ENCODE results near the gene KRT33A.
"Not testable (repeated sequence)": the region's sequence is repeated elsewhere in the genome, so short reads cannot be mapped to it uniquely, and the experiment has no call there.

The KRT33A gene

DNA sequence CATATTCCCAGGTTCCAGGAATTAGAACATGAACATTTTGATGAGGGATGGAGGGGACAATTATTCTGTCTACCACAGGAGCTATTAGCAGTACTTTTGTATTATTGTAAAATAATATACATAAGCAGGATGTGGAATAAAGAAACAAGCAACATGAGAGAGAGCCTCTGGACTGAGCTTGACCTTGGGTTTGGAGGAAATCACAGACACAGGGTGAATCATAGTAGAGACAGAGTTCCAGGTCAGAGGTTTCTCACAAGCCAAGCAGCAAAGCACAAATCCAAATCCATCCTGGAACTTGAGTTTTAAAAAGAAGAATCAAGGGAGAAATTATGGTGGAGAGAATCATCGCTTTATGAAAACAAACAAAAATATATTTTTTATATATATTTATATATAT is 41.6 kb upstream of the KRT33A start:
- no peak for DNase-seq (ENCODE audit: low read depth, low spot score)
- TF ChIP-seq EZH2 (IDR thresholded peaks at IDR 0.05): no peak
- no peak for TF ChIP-seq POLR2AphosphoS5 (IDR thresholded peaks at IDR 0.05; ENCODE audit: borderline replicate concordance, low read depth, low read length)
- no peak for TF ChIP-seq FOXP2 (optimal IDR thresholded peaks at IDR 0.05; ENCODE audit: control extremely low read depth, extremely low read length, insufficient read depth)
- Histone ChIP-seq H3K36me3 (ENCODE audit: insufficient read depth, low read length) (no peaks in the 10 kb centered on the region), H3K9me3 (ENCODE audit: low read depth, low read length) (no peaks in the 10 kb centered on the region), H3K9ac (ENCODE audit: insufficient read length) (no peak overlapping the region), H3K4me3 (no peak overlapping the region), H3K27ac (no peak overlapping the region)

DNA sequence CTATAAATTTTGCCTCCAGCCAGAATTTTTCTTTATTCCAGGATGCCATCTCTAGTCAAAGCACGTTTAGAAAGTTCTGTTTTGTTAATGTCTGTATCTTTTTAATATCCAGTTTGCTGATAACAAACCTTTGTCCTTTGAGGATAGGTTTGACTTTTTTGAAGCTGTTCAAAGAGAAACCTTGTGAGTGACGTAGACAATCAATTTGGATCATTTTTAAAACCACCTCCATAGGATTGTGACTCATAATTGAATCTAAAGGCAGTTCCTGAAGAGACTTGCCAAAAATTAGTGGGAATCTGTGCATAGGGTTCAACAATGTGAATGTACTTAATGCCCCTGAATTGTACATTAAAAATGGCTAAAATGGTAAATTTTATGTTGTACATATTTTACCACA is 40.9 kb upstream of the KRT33A start:
- no peak overlapping the region for H3K4me3 ChIP-seq

DNA sequence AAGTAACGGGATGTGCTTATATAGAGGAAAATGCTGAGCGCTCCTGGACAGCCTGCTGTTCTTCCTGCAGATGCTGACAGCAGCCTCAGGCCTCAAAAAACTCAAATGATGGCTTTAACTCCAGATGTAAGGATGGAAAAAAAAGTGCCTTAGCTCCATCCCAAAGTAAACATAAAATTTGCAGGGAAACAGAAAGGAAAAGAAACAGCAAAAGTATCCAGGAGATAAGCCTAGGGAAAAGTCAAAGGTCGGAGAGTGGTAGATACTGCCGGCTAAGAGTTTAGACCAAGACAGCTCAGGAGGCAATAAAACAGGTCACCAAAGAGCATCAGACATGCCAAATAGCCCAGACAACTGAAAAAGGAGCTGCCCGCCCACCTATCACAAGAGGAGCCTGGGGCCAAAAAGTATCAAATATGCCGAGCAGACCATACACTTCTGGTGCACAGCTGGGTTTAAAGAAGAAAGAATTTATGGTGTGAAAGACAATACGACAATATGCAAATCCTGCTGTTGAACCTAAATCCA is 39.8 kb upstream of the KRT33A start:
- peaks cover 5% of the 10 kb centered on the region; the same call in 1 of the 2 replicates for H3K36me3 ChIP-seq (ENCODE audit: insufficient read depth, low read length)
- TF ChIP-seq EZH2 (IDR thresholded peaks at IDR 0.05): no peak
- no peak for TF ChIP-seq FOXP2 (optimal IDR thresholded peaks at IDR 0.05; ENCODE audit: control extremely low read depth, extremely low read length, insufficient read depth)
- TF ChIP-seq POLR2AphosphoS5 (IDR thresholded peaks at IDR 0.05; ENCODE audit: borderline replicate concordance, low read depth, low read length): no peak
- no peak for DNase-seq (ENCODE audit: low read depth, low spot score)
- no peak overlapping the region for H3K4me3 ChIP-seq
- H3K9ac ChIP-seq (ENCODE audit: insufficient read length): no peak overlapping the region
- H3K27ac ChIP-seq: no peak overlapping the region
- H3K9me3 ChIP-seq (ENCODE audit: low read depth, low read length): no peaks in the 10 kb centered on the region; the same call in 1 of the 2 replicates

More for the DNA sequence above, 40.9 kb upstream of the KRT33A start:
- Histone ChIP-seq H3K27ac (no peak overlapping the region), H3K9me3 (ENCODE audit: low read depth, low read length) (no peaks in the 10 kb centered on the region; the same call in 1 of the 2 replicates), H3K36me3 (ENCODE audit: insufficient read depth, low read length) (peaks cover 1% of the 10 kb centered on the region; the same call in 1 of the 2 replicates), H3K9ac (ENCODE audit: insufficient read length) (no peak overlapping the region)
- TF ChIP-seq EZH2 (IDR thresholded peaks at IDR 0.05) (no peak), FOXP2 (optimal IDR thresholded peaks at IDR 0.05; ENCODE audit: control extremely low read depth, extremely low read length, insufficient read depth) (no peak), POLR2AphosphoS5 (IDR thresholded peaks at IDR 0.05; ENCODE audit: borderline replicate concordance, low read depth, low read length) (no peak)
- DNase-seq (ENCODE audit: low read depth, low spot score): no peak

DNA sequence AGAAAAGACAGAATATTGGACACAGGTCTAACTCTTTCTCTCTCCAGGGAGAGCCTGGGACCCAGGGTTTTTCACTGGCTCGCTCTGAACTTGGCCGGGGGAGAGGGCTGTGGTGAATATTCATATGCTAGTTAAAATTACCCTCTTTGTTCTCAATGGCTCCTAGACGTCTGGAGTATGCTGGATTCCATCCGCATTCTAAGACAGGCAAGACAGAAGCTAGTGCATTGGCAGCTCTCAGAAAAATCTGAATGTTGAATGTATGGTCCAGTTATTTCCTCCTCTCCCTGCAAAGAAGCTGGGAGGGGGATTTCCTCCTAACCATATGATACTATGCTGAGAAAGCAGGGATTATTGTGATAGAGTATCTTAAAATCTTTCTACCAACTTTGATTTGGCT is 37.0 kb upstream of the KRT33A start:
- Histone ChIP-seq H3K27ac (no peak overlapping the region), H3K4me3 (no peak overlapping the region), H3K9ac (ENCODE audit: insufficient read length) (no peak overlapping the region), H3K36me3 (ENCODE audit: insufficient read depth, low read length) (peaks cover 5% of the 10 kb centered on the region; the same call in 1 of the 2 replicates), H3K9me3 (ENCODE audit: low read depth, low read length) (no peaks in the 10 kb centered on the region; the same call in 1 of the 2 replicates)
- no peak for DNase-seq (ENCODE audit: low read depth, low spot score)
- TF ChIP-seq EZH2 (IDR thresholded peaks at IDR 0.05) (no peak), FOXP2 (optimal IDR thresholded peaks at IDR 0.05; ENCODE audit: control extremely low read depth, extremely low read length, insufficient read depth) (no peak), POLR2AphosphoS5 (IDR thresholded peaks at IDR 0.05; ENCODE audit: borderline replicate concordance, low read depth, low read length) (no peak)

DNA sequence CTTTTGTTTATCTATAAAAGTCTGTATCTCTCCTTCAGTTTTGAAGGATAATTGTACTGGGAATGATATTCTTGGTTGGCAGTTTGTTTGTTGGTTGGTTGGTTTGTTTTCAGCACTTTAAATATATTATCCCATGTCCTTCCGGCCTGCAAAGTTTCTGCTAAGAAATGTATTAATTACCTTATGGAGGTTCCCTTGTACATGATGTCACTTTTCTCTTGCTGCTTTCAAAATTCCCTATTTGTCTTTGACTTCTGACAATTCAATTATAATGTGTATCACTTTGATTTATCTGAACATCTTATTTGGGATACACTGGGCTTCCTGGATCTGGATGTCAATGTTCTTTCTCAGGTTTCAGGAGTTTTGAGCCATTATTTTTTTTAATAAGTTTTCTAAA is 35.6 kb upstream of the KRT33A start:
- H3K27ac ChIP-seq: no peak overlapping the region
- H3K9ac ChIP-seq (ENCODE audit: insufficient read length): no peak overlapping the region
- TF ChIP-seq FOXP2 (optimal IDR thresholded peaks at IDR 0.05; ENCODE audit: control extremely low read depth, extremely low read length, insufficient read depth): no peak
- TF ChIP-seq EZH2 (IDR thresholded peaks at IDR 0.05): no peak
- no peak for TF ChIP-seq POLR2AphosphoS5 (IDR thresholded peaks at IDR 0.05; ENCODE audit: borderline replicate concordance, low read depth, low read length)

DNA sequence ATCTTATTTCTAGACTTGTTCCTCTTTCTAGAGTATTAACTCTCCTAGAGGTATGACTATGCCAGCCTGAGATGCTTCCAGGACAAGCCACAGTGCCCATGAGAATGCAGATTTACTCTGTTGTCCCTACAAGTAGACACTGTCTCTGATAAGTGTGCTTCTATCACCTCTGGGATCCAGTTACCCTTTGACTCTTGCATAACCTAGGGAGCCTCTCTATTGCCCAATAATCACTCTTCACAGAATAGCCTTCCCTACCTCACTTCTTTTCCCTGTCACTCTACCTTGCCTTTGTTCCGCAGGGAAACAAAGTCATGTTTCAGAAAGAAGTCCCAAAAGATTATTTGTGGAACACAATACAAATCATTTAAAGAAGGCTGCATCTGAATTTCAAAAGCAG is 33.1 kb upstream of the KRT33A start:
- Histone ChIP-seq H3K27ac (no peak overlapping the region), H3K36me3 (ENCODE audit: insufficient read depth, low read length) (peaks cover 5% of the 10 kb centered on the region; the same call in 1 of the 2 replicates), H3K9ac (ENCODE audit: insufficient read length) (no peak overlapping the region), H3K4me3 (no peak overlapping the region), H3K9me3 (ENCODE audit: low read depth, low read length) (no peaks in the 10 kb centered on the region; the same call in 1 of the 2 replicates)
- TF ChIP-seq EZH2 (IDR thresholded peaks at IDR 0.05): no peak
- no peak for DNase-seq (ENCODE audit: low read depth, low spot score)

More for the DNA sequence above, 35.6 kb upstream of the KRT33A start:
- Histone ChIP-seq H3K9me3 (ENCODE audit: low read depth, low read length) (no peaks in the 10 kb centered on the region; the same call in 1 of the 2 replicates), H3K4me3 (no peak overlapping the region), H3K36me3 (ENCODE audit: insufficient read depth, low read length) (peaks cover 5% of the 10 kb centered on the region; the same call in 1 of the 2 replicates)
- DNase-seq (ENCODE audit: low read depth, low spot score): no peak

DNA sequence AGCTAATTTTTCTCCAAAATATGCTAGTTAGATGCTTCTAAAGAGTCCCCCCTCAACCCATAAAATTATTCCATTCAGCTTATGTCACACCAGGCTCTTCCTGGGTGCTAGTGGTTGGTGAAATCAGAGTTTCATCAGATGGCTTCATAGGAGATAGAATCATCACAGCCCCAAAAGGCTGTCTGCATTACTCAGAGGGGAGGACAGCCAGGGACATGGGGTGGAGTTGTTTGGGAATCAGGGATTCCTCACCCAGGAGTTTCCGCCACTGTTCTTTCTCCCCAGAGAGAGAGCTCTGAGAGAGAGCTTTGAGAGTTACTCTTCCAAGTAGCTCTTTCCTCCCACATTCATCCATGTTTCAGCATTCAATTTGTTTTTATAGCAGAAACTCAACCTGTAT is 31.8 kb upstream of the KRT33A start:
- Histone ChIP-seq H3K9ac (ENCODE audit: insufficient read length) (no peak overlapping the region), H3K4me3 (no peak overlapping the region), H3K9me3 (ENCODE audit: low read depth, low read length) (no peaks in the 10 kb centered on the region; the same call in 1 of the 2 replicates), H3K36me3 (ENCODE audit: insufficient read depth, low read length) (peaks cover 5% of the 10 kb centered on the region; the same call in 1 of the 2 replicates), H3K27ac (no peak overlapping the region)
- no peak for TF ChIP-seq FOXP2 (optimal IDR thresholded peaks at IDR 0.05; ENCODE audit: control extremely low read depth, extremely low read length, insufficient read depth)
- no peak for TF ChIP-seq EZH2 (IDR thresholded peaks at IDR 0.05)
- no peak for DNase-seq (ENCODE audit: low read depth, low spot score)

DNA sequence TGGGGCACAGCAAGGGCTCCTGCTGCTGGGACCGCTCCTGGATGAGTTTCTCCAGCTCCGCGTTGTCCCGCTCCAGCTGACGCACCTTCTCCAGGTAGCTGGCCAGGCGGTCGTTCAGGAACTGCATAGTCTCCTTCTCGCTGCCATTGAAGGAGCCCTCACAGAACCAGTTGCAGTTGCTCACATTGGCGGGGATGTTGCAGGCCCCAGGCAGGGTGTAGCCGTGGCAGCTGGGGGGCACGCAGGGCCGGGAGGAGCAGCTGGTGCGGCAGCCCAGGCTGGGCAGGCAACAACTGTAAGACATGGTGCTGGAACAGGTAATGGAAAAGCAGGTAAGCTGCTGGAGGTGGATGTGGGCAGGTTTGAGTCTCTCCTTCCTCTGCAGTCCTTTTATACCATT is 31.3 kb upstream of the KRT33A start, which contains the start of gene KRT34:
KRT34 (minus strand) TSS at position 364 of the 400 bp plus-strand sequence; CDS start at position 304, 60 bp downstream.
- not testable (repeated sequence) for H3K36me3 ChIP-seq (ENCODE audit: insufficient read depth, low read length); H3K9me3 ChIP-seq (ENCODE audit: low read depth, low read length); H3K27ac ChIP-seq; DNase-seq (ENCODE audit: low read depth, low spot score); H3K9ac ChIP-seq (ENCODE audit: insufficient read length); H3K4me3 ChIP-seq

DNA sequence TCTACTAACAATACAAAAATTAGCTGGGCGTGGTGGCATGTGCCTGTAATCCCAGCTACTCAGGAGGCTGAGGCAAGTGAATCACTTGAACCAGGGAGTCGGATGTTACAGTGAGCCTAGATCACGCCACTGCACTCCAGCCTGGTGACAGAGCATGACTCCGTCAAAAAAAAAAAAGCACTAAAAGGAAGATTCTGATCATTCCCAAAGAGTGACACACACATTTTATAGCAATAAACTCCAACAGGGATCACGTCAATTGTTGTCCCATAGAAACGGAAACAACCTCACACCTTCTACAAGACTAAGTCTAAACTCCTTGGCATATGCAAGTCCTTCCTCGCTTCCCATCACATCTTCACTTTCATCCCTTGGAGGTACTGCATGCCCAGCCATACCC is 29.5 kb upstream of the KRT33A start:
- H3K36me3 ChIP-seq (ENCODE audit: insufficient read depth, low read length); DNase-seq (ENCODE audit: low read depth, low spot score); H3K27ac ChIP-seq; H3K9me3 ChIP-seq (ENCODE audit: low read depth, low read length); H3K9ac ChIP-seq (ENCODE audit: insufficient read length); H3K4me3 ChIP-seq: not testable (repeated sequence)

Data from SK-N-MC (cell line).